ENCODE results near the gene P2RY13.

The P2RY13 gene

GRCh38 chr3:151320131-151320530 is 9.2 kb downstream of the P2RY13 start:
- no peak for DNase-seq (ENCODE audit: low spot score)

- no peak for DNase-seq (ENCODE audit: low spot score)
These were observed 9.7 kb downstream of the P2RY13 start for GRCh38 chr3:151319628-151320027.

- DNase-seq (ENCODE audit: low spot score): no peak
These were observed 10.4 kb downstream of the P2RY13 start for GRCh38 chr3:151318991-151319390.

GRCh38 chr3:151318313-151318712 is 11.0 kb downstream of the P2RY13 start:
- no peak for DNase-seq (ENCODE audit: low spot score)

- DNase-seq (ENCODE audit: low spot score): no peak
These were observed 12.9 kb downstream of the P2RY13 start, which contains the start of gene GPR87 for GRCh38 chr3:151316267-151316991. TSS of gene GPR87 (minus strand) at chr3:151316820. CDS start at chr3:151300100, 16,720 bp downstream.

- no peak for DNase-seq (ENCODE audit: low spot score)
These were observed 13.5 kb downstream of the P2RY13 start for GRCh38 chr3:151315846-151316245.

- no peak for DNase-seq (ENCODE audit: low spot score)
These were observed 14.2 kb downstream of the P2RY13 start for GRCh38 chr3:151315136-151315535.

- no peak for DNase-seq (ENCODE audit: low spot score)
These were observed 14.8 kb downstream of the P2RY13 start for GRCh38 chr3:151314593-151314992.

GRCh38 chr3:151314137-151314536 is 15.2 kb downstream of the P2RY13 start:
- no peak for DNase-seq (ENCODE audit: low spot score)

- no peak for DNase-seq (ENCODE audit: low spot score)
These were observed 16.4 kb downstream of the P2RY13 start for GRCh38 chr3:151312972-151313371.

- DNase-seq (ENCODE audit: low spot score): no peak
These were observed 19.8 kb downstream of the P2RY13 start for GRCh38 chr3:151309566-151309965.

- DNase-seq (ENCODE audit: low spot score): no peak
These were observed 21.5 kb downstream of the P2RY13 start for GRCh38 chr3:151307583-151308488.

- no peak for DNase-seq (ENCODE audit: low spot score)
These were observed 22.2 kb downstream of the P2RY13 start for GRCh38 chr3:151307131-151307530.

- no peak for DNase-seq (ENCODE audit: low spot score)
These were observed 23.1 kb downstream of the P2RY13 start for GRCh38 chr3:151306168-151306810.

- no peak for DNase-seq (ENCODE audit: low spot score)
These were observed 23.6 kb downstream of the P2RY13 start for GRCh38 chr3:151305775-151306151.

- DNase-seq (ENCODE audit: low spot score): peak; percentile 28
These were observed 24.1 kb downstream of the P2RY13 start for GRCh38 chr3:151305060-151305774.

GRCh38 chr3:151303751-151304150 is 25.6 kb downstream of the P2RY13 start:
- DNase-seq (ENCODE audit: low spot score): no peak

- DNase-seq (ENCODE audit: low spot score): no peak
These were observed 27.6 kb downstream of the P2RY13 start for GRCh38 chr3:151301787-151302186.

- DNase-seq (ENCODE audit: low spot score): no peak
These were observed 28.8 kb downstream of the P2RY13 start for GRCh38 chr3:151300539-151300938.

- DNase-seq (ENCODE audit: low spot score): no peak
These were observed 30.3 kb downstream of the P2RY13 start for GRCh38 chr3:151299006-151299405.

- no peak for DNase-seq (ENCODE audit: low spot score)
These were observed 31.9 kb downstream of the P2RY13 start for GRCh38 chr3:151297429-151297828.

GRCh38 chr3:151296226-151296625 is 33.1 kb downstream of the P2RY13 start:
- DNase-seq (ENCODE audit: low spot score): no peak

Data from D341Med (cell line).